GM13976 (cell line): ENCODE results near the gene PSG6.
A peak's percentile ranks its signal among the peaks of the same experiment; 100 is the strongest.
"Not testable (repeated sequence)": the region's sequence is repeated elsewhere in the genome, so short reads cannot be mapped to it uniquely, and the experiment has no call there.

ENCODE experiments used
- DNase-seq: peaks from one replicate; pipeline ENCODE4 v3.0.0; 2012; ENCODE audit warnings: low spot score
- CTCF ChIP-seq: IDR thresholded peaks from 2 replicates; pipeline ENCODE4 v1.5.1; 2012; ENCODE audit warnings: borderline replicate concordance, mild to moderate bottlenecking; ENCODE audit not compliant: insufficient read depth; ENCODE audit errors: extremely low read depth, missing control alignments, control extremely low read depth
- in situ Hi-C: fragments of 300-500 bp; cut with MboI; formaldehyde crosslinking; loops from one replicate; pipeline ENCODE4 v1.12.0; 2022; ENCODE audit warnings: low sequenced_read_pairs, mixed read lengths, inconsistent platforms; ENCODE audit not compliant: unreplicated experiment

PSG6 gene

GRCh38 chr19:42928896-42929295 is 11.2 kb upstream of the PSG6 start:
- in situ Hi-C loops, result no loop called here
- TF ChIP-seq CTCF, result no peak
- DNase-seq, result no peak

DNA sequence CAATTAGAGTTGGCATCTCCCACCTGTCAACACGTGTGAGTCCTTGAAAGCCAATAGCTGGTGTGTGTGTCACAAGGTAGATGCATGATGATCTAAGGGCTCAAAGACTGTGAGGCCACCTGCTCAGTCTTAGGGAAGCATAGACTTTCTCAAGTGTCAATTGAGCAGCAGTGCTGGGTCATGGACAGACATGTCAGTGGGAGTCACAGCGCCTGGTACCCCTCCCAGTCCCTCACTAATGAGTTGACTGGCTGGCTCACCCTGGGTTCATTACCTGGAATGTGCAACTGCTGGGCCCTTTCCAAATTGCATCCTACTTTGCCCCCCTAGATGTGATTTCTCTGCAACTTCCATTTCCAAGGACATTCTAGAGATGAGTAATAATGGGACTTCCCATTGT is 9.1 kb upstream of the PSG6 start:
- in situ Hi-C loops, result no loop called here
- no peak for TF ChIP-seq CTCF

DNA sequence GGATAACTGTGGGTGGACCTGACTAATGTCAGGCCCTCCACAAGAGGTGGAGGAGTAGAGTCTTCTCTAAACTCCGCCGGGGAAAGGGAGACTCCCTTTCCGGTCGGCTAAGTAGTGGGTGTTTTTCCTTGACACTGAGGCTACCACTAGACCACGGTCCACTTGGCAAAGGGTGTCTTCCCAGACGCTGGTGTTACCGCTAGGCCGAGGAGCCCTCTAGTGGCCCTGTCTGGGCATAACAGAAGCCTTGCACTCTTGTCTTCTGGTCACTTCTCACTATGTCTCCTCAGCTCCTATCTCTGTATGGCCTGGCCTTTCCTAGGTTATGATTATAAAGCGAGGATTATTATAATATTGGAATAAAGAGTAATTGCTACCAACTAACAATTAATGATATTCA is 5.4 kb upstream of the PSG6 start:
- DNase-seq, in situ Hi-C loops: not testable (repeated sequence)
- TF ChIP-seq CTCF, result peak; percentile 44

More for the DNA sequence above, 9.1 kb upstream of the PSG6 start:
- no peak for DNase-seq

DNA sequence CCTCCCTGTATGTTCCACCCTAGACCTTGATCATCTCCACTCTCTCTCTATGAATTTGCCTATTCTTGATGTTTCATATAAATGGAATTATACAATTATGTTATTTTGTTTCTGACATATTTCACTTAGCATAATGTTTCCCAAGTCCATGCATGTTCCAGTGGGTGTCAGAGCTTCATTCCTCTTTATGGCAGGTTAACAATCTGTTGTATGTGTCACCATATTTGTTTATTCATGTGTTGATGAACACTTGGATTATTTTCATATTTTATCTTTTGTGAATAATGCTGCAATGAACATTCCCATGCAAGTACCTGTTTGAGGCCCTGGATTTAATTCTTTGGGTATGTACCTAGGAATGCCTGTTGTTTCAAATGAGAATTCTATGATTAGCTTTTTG is 3.3 kb upstream of the PSG6 start:
- DNase-seq, in situ Hi-C loops: not testable (repeated sequence)

- in situ Hi-C loops, result no loop called here
- DNase-seq, result no peak
- no peak for TF ChIP-seq CTCF
These were observed 2.0 kb upstream of the PSG6 start for GRCh38 chr19:42919757-42920079.

GRCh38 chr19:42919070-42919756 is 1.5 kb upstream of the PSG6 start:
- in situ Hi-C loops, result not testable (repeated sequence)

GRCh38 chr19:42918377-42919069 is 829 bp upstream of the PSG6 start:
- in situ Hi-C loops, DNase-seq: not testable (repeated sequence)

More at GRCh38 chr19:42919070-42919756, 1.5 kb upstream of the PSG6 start:
- DNase-seq, result not testable (repeated sequence)

DNA sequence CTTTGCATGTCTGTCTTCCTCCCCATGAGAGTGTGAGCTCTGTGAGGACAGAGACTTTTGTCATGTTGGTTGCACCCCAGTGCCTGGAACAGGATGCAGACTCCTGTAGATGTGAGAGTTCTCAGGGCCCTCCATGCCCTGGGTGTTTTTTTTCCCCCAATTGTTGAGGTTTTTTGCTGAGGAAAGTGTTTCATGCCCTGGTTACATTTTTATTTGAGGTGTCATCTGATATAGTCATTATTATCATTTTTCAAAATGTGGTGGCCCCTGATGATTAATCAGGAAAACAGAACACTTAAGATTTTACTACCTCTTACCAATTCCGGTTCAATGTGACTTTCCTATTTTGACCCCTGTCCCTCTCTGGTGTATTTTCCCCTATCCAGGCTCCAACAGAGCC is 763 bp downstream of the PSG6 start:
- in situ Hi-C loops, DNase-seq: not testable (repeated sequence)

GRCh38 chr19:42913516-42913915 is 4.2 kb downstream of the PSG6 start:
- in situ Hi-C loops, DNase-seq: not testable (repeated sequence)

DNA sequence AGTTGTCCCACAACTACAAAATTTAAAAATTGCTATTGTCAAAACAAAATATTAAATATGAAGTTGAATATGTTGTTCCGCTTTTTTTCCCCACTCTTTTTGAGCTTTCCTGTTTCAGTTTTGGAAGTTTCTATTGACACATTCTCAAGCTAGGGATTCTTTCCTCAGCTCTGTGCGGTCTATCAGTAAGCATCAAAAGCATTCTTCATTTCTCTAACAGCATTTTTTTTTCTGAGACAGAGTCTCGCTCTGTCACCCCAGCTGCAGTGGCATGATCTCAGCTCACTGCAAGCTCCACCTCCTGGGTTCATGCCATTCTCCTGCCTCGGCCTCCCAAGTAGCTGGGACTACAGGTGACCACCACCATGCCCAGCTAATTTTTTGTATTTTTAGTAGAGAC is 4.8 kb downstream of the PSG6 start:
- in situ Hi-C loops, DNase-seq: not testable (repeated sequence)

DNA sequence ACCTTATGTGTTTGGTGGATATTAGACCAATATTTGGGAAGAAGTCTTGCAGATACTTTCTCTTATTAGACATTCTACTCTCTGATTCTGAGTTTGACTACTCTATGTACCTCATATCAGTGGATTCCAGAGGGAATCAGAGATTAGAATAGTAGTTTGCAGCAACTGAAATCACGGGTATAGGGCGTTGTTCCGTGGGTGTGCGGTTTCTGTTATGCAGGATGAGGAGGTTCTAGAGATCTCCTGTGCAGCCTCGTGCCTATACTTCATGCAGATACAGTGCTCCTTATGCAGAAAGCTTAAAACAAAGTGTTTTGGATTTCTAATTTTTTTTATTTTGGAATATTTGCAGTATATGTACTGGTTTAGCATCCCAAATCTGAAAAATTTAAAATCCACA is 6.0 kb downstream of the PSG6 start:
- in situ Hi-C loops, DNase-seq: not testable (repeated sequence)

DNA sequence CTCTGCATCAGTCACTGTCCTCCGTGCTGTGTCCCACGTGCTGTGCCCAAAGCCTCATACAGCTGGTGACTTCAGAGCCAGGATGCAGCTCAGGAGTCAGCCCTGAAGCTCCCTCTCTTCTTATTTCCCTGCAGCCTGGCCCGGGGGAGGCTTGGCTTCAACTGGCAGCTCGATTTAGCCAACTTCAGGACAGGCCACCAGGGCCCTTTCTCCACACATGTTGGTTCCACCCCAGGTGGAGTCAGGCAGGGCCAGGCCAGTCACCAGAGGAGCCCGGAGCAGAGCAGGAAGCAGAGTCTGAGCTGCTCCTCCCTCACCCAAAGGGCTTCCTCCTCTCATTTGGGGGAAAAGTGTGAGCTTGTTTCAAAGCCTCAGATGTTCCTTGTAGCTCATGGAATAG is 11.5 kb downstream of the PSG6 start:
- DNase-seq, in situ Hi-C loops: not testable (repeated sequence)

DNA sequence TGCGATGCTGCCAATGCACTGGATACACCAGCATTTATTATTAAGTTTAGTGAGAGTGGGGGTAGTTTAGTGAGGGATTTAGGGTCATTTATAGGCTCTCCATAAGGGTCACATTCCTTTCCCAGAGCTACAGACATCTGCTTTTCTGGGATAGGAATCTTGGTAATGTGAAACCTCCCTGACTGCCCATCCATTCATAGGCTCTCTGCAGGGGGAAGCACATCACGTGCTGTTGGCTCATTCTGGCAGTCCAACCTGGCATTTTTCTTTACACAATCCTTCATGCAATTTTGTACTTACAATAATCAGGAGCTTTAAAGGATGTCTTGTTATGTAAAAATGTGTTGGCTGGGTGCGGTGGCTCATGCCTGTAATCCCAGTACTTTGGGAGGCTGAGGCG is 17.1 kb downstream of the PSG6 start:
- in situ Hi-C loops, DNase-seq: not testable (repeated sequence)

DNA sequence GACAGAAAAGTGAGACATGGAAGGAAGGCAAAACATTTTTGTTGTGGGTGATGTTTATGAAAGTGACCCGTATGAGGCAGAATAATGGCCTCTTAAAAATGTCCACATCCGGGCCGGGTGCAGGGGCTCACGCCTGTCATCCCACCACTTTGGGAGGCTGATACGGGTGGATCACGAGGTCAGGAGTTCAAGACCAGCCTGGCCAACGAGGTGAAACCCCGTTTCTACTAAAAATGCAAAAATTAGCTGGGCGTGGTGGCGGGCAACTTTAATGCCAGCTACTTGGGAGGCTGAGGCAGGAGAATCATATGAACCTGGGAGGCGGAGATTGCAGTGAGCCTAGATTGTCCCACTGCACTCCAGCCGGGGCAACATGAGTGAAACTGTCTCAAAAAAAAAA is 18.0 kb downstream of the PSG6 start:
- DNase-seq, in situ Hi-C loops: not testable (repeated sequence)
